Peyer's patch (tissue), 4 donors: Measurements from ENCODE around the gene RRP1B.

Experiments used
- CTCF ChIP-seq, 6 experiments: fragments of 450-650 bp in 4 of 6; fragments of 200-600 bp in 2 of 6; sonication (generic) in 1 of 6; IDR thresholded peaks; one replicate each; pipeline ENCODE4 v1.5.1; 2017 to 2019; ENCODE audit warnings: antibody characterized with exemption in 6 of 6, mild to moderate bottlenecking in 3 of 6, moderate library complexity in 1 of 6
- POLR2A ChIP-seq, 2 donors: fragments of 450-650 bp; IDR thresholded peaks; one replicate each; pipeline ENCODE4 v1.5.1; 2017; ENCODE audit warnings: antibody characterized with exemption in 2 of 2, mild to moderate bottlenecking in 2 of 2, moderate library complexity in 2 of 2

GRCh38 chr21:43667191-43667904, 8.0 kb downstream of the RRP1B start:
- TF ChIP-seq CTCF (IDR thresholded peaks at IDR 0.05) (no peak), POLR2A (IDR thresholded peaks at IDR 0.05) (no peak)
